Ovary (tissue), 9 donors: Measurements from ENCODE around the gene EFNB3. TPM values are rescaled to one million over a fixed set of nuclear protein-coding genes. Genes with fewer than 3 reads are reported as not detected.

Source experiments
- DNase-seq, 5 donors: peaks; one replicate each; pipeline ENCODE4 v3.0.0-alpha.2; 2019 to 2020
- H3K27ac ChIP-seq, 2 donors: fragments of 200-600 bp; one replicate each; pipeline versions ENCODE4 v1.5.1 to v1.8.0; 2019 to 2022
- H3K27me3 ChIP-seq: fragments of 200-600 bp; one replicate; pipeline ENCODE4 v1.8.0; 2022
- H3K36me3 ChIP-seq: fragments of 200-600 bp; sonication (generic); one replicate; pipeline ENCODE4 v1.5.1; 2019
- H3K4me1 ChIP-seq: one replicate; pipeline ENCODE4 v1.8.1; 2013; ENCODE audit warnings: mild to moderate bottlenecking, moderate library complexity; ENCODE audit not compliant: insufficient read depth
- H3K4me3 ChIP-seq: fragments of 200-600 bp; sonication (generic); one replicate; pipeline ENCODE4 v1.5.1; 2017
- H3K9me3 ChIP-seq, 2 donors: fragments of 200-600 bp in 1 of 2; sonication (generic) in 1 of 2; one replicate each; pipeline versions ENCODE4 v1.5.1 to v1.8.1; 2013 to 2019; ENCODE audit warnings: mild to moderate bottlenecking in 1 of 2, moderate library complexity in 1 of 2
- EP300 ChIP-seq: sonication (generic); formaldehyde crosslinking; IDR thresholded peaks from one replicate; pipeline ENCODE4 v1.6.1; 2017; ENCODE audit warnings: antibody characterized with exemption
- POLR2A ChIP-seq: fragments of 450-650 bp; IDR thresholded peaks from one replicate; pipeline ENCODE4 v1.6.1; 2017; ENCODE audit warnings: antibody characterized with exemption, mild to moderate bottlenecking, moderate library complexity
- WGBS, 3 donors: extraction: QIAGEN DNeasy Blood & Tissue Kit in 1 of 3; methylation state at CpG; one replicate each; pipeline versions ENCODE4 v1.1.5 to v1.1.7; 2013 to 2017; 5-methylcytosine and 5-hydroxymethylcytosine counted together
- intact Hi-C, 4 donors: fragments of 100-400 bp; cut with DNase I; formaldehyde crosslinking; loops; one replicate each; pipeline versions ENCODE4 v1.11.0 to v1.15.1; 2022 to 2023
- polyA plus RNA-seq, 2 donors: library from polyadenylated mRNA; stranded (reverse); fragments of 200-250 nt in 1 of 2; fragments of 350-450 nt in 1 of 2; fragmentation: Illumina TruSeq in 1 of 2; extraction: RNeasy Lipid Tissue Mini Kit (QIAGEN cat#74804) in 1 of 2; gene quantifications; one replicate each; pipeline ENCODE4 v1.2.3, GENCODE V29; 2013 to 2014
- total RNA-seq, 7 donors: library from RNA; depleted of rRNA in 2 of 7; stranded (reverse); fragments of >200 nt in 2 of 7; fragmentation: NEBNext Ultra II Directional in 3 of 7; extraction: Animal tissue kit (Norgen Biotek cat#: 25700) in 3 of 7; gene quantifications; one replicate each; pipeline versions ENCODE4 v1.1.0 to v1.2.4, GENCODE V29; 2016 to 2023
- TF ChIP-seq, protein P1 (sequence below), 3 donors: fragments of 450-650 bp in 2 of 3; fragments of 200-600 bp in 1 of 3; IDR thresholded peaks; one replicate each; pipeline versions ENCODE4 v1.5.1 to v1.8.0; 2016 to 2022; ENCODE audit warnings: antibody characterized with exemption in 3 of 3, mild to moderate bottlenecking in 1 of 3
- donor health status: DM: no; HTN: no; CAD: no; lungs with moderate emphysema.
- donor health status: DM: no; HTN: no; CAD: no.
- donor health status: Bipolar disorder and iron deficiency.
- donor health status: DM: yes; HTN: yes; CAD: no.
- donor health status: DM: no; HTN: no; CAD: no.
- donor health status: DM: yes; HTN: yes; CAD: no.

EFNB3 gene
- total and polyA plus RNA-seq, 9 donors, result 1.6 to 11.7 (median 3.8) TPM

DNA sequence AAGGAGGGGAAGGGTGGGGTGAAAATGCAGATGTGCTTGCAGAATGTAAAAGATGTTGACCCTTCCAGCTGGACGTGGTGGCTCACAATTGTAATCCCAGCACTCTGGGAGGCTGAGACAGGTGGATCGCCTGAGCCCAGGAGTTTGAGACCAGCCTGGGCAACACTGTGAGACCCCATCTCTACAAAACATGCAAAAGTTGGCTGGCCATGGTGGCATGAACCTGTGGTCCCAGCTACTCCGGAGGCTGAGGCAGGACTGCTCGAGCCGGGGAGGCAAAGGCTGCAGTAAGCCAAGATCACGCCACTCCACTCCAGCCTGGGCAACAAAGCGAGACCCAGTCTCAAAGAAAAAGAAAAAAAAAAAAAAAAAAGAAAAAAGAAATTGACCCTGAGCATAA, 36.5 kb upstream of the EFNB3 start:
- Histone ChIP-seq H3K4me3 (no peak overlapping the region), H3K4me1 (no peaks in the 10 kb centered on the region), H3K27me3 (no peaks in the 10 kb centered on the region), H3K9me3 (no peaks in the 10 kb centered on the region), H3K36me3 (no peaks in the 10 kb centered on the region), H3K27ac (no peak overlapping the region)
- WGBS, 3 donors, result 87 to 88% (median 88%) methylated on average over 7 of the region's 7 CpGs
- no peak for DNase-seq
- TF ChIP-seq EP300 (no peak), POLR2A (no peak)
- TF ChIP-seq, protein P1, sequence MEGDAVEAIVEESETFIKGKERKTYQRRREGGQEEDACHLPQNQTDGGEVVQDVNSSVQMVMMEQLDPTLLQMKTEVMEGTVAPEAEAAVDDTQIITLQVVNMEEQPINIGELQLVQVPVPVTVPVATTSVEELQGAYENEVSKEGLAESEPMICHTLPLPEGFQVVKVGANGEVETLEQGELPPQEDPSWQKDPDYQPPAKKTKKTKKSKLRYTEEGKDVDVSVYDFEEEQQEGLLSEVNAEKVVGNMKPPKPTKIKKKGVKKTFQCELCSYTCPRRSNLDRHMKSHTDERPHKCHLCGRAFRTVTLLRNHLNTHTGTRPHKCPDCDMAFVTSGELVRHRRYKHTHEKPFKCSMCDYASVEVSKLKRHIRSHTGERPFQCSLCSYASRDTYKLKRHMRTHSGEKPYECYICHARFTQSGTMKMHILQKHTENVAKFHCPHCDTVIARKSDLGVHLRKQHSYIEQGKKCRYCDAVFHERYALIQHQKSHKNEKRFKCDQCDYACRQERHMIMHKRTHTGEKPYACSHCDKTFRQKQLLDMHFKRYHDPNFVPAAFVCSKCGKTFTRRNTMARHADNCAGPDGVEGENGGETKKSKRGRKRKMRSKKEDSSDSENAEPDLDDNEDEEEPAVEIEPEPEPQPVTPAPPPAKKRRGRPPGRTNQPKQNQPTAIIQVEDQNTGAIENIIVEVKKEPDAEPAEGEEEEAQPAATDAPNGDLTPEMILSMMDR (IDR thresholded peaks at IDR 0.05), result no peak
- intact Hi-C loops, result no loop called here

DNA sequence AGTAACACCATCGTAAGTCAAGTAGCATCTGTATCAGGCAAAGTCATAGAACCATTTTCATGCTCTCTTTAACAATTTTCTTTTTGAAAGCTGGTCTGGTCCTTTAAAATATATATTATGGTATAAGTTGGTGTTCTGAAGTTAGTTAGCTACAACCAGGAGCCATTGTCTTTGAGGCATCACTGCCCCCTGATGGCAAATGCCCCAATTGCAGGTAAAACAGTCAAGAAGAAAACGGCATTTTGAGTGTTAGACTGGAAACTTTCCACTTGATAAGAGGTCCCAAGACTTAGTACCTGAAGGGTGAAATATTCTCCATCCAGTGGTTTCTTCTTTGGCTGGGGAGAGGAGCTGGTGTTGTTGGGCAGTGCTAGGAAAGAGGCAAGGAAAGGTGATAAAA, 31.8 kb upstream of the EFNB3 start:
- no peaks in the 10 kb centered on the region for H3K36me3 ChIP-seq
- WGBS, 3 donors, result 88 to 89% (median 89%) methylated on average over 2 of the region's 2 CpGs

DNA sequence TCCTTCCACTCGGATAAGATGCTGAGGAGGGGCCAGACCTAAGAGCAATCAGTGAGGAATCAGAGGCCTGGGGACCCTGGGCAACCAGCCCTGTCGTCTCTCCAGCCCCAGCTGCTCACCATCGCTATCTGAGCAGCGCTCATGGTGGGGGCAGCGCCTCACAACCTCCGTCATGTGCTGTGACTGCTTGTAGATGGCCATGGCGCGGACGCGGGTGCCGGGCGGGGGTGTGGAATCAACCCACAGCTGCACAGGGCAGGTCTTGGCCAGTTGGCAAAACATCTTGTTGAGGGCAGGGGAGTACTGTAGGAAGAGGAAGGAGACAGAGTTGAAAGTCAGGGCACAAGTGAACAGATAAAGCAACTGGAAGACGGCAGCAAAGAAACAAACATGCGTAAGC, 30.1 kb upstream of the EFNB3 start:
- Histone ChIP-seq H3K36me3 (no peaks in the 10 kb centered on the region), H3K4me1 (no peaks in the 10 kb centered on the region), H3K27ac (no peak overlapping the region), H3K9me3 (no peaks in the 10 kb centered on the region), H3K27me3 (no peaks in the 10 kb centered on the region), H3K4me3 (no peak overlapping the region)
- 85 to 91% (median 88%) methylated on average over 14 of the region's 14 CpGs for WGBS, 3 donors
- TF ChIP-seq POLR2A (no peak), EP300 (no peak)
- TF ChIP-seq, protein P1 (IDR thresholded peaks at IDR 0.05), result no peak
- no peak for DNase-seq
- intact Hi-C loops, result no loop called here

More for the DNA sequence above, 31.8 kb upstream of the EFNB3 start:
- H3K4me3 ChIP-seq, result no peak overlapping the region
- no peaks in the 10 kb centered on the region for H3K4me1 ChIP-seq
- no peaks in the 10 kb centered on the region for H3K27me3 ChIP-seq
- no peaks in the 10 kb centered on the region for H3K9me3 ChIP-seq
- no peak overlapping the region for H3K27ac ChIP-seq
- TF ChIP-seq POLR2A (no peak), EP300 (no peak)
- TF ChIP-seq, protein P1 (IDR thresholded peaks at IDR 0.05), result no peak
- intact Hi-C loops, result no loop called here
- DNase-seq, result no peak

DNA sequence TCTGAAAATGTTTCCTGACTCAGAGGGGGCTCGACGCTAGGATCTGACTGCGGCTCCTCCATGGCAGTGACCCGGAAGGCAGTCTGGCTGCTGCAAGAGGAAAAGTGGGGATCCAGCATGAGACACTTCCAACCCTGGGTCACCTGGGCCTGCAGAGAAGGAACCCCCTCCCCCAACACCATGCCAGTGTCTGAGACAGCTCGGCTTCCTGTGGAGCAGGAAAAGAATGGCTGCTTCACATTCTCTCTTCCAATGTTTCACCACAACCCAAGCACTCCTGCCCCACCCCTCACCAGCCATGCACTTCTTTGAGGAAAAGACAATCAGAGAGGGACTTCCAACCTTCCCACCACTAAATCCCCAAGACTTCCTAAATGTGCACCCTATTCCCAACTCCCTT, 28.5 kb upstream of the EFNB3 start:
- Histone ChIP-seq H3K27me3 (no peaks in the 10 kb centered on the region), H3K9me3 (no peaks in the 10 kb centered on the region), H3K4me1 (no peaks in the 10 kb centered on the region), H3K27ac (no peak overlapping the region), H3K4me3 (no peak overlapping the region), H3K36me3 (no peaks in the 10 kb centered on the region)
- DNase-seq, result no peak
- WGBS, 3 donors, result 83 to 92% (median 87%) methylated on average over 5 of the region's 5 CpGs
- TF ChIP-seq POLR2A, result no peak
- TF ChIP-seq EP300, result no peak
- TF ChIP-seq, protein P1 (IDR thresholded peaks at IDR 0.05), result no peak
- intact Hi-C loops, result no loop called here
